ENCODE results near the gene RSPH1.
"Not testable (repeated sequence)": the region's sequence is repeated elsewhere in the genome, so short reads cannot be mapped to it uniquely, and the experiment has no call there.

Gene RSPH1

GRCh38 chr21:42473498-42474042, 22.5 kb downstream of the RSPH1 start:
- peak overlapping the region; percentile 90 for H3K27ac Mint-ChIP-seq
- H3K4me1 Mint-ChIP-seq = peaks cover 63% of the 10 kb centered on the region
- H3K4me3 Mint-ChIP-seq = peak overlapping the region; percentile 54
- peaks cover 13% of the 10 kb centered on the region for H3K27me3 Mint-ChIP-seq
- no peak for ATAC-seq
- H3K36me3 Mint-ChIP-seq = no peaks in the 10 kb centered on the region
- H3K9me3 Mint-ChIP-seq = no peaks in the 10 kb centered on the region

- H3K27ac Mint-ChIP-seq = peak overlapping the region; percentile 16
- peaks cover 13% of the 10 kb centered on the region for H3K27me3 Mint-ChIP-seq
- ATAC-seq = no peak
- H3K9me3 Mint-ChIP-seq = no peaks in the 10 kb centered on the region
- H3K4me3 Mint-ChIP-seq = no peak overlapping the region
- peaks cover 69% of the 10 kb centered on the region for H3K4me1 Mint-ChIP-seq
- no peaks in the 10 kb centered on the region for H3K36me3 Mint-ChIP-seq
Measured at GRCh38 chr21:42472521-42472920, 23.5 kb downstream of the RSPH1 start.

- no peaks in the 10 kb centered on the region for H3K36me3 Mint-ChIP-seq
- peak overlapping the region; percentile 16 for H3K27ac Mint-ChIP-seq
- no peak overlapping the region for H3K4me3 Mint-ChIP-seq
Measured at GRCh38 chr21:42471716-42472330, 24.2 kb downstream of the RSPH1 start.

GRCh38 chr21:42471206-42471605, 24.8 kb downstream of the RSPH1 start:
- ATAC-seq = no peak
- Mint-ChIP-seq H3K27me3 (peaks cover 13% of the 10 kb centered on the region), H3K36me3 (no peaks in the 10 kb centered on the region), H3K9me3 (no peaks in the 10 kb centered on the region), H3K4me3 (no peak overlapping the region), H3K4me1 (peaks cover 71% of the 10 kb centered on the region), H3K27ac (peak overlapping the region; percentile 16)

More at GRCh38 chr21:42471716-42472330, 24.2 kb downstream of the RSPH1 start:
- no peak for ATAC-seq
- Mint-ChIP-seq H3K27me3 (peaks cover 13% of the 10 kb centered on the region), H3K4me1 (peaks cover 74% of the 10 kb centered on the region), H3K9me3 (no peaks in the 10 kb centered on the region)

- peaks cover 12% of the 10 kb centered on the region for H3K27me3 Mint-ChIP-seq
- H3K27ac Mint-ChIP-seq = peak overlapping the region; percentile 66
- H3K4me3 Mint-ChIP-seq, ATAC-seq, H3K9me3 Mint-ChIP-seq, H3K36me3 Mint-ChIP-seq: not testable (repeated sequence)
- peaks cover 70% of the 10 kb centered on the region for H3K4me1 Mint-ChIP-seq
Measured at GRCh38 chr21:42469726-42470125, 26.3 kb downstream of the RSPH1 start.

GRCh38 chr21:42469272-42469671, 26.8 kb downstream of the RSPH1 start:
- peak; percentile 65 for ATAC-seq
- peak overlapping the region; percentile 66 for H3K27ac Mint-ChIP-seq

GRCh38 chr21:42468491-42469131, 27.4 kb downstream of the RSPH1 start:
- Mint-ChIP-seq H3K4me1 (peaks cover 70% of the 10 kb centered on the region), H3K9me3 (peaks cover 6% of the 10 kb centered on the region), H3K27me3 (peaks cover 1% of the 10 kb centered on the region), H3K36me3 (no peaks in the 10 kb centered on the region), H3K27ac (peak overlapping the region; percentile 66), H3K4me3 (no peak overlapping the region)
- ATAC-seq = no peak

More at GRCh38 chr21:42469272-42469671, 26.8 kb downstream of the RSPH1 start:
- H3K4me3 Mint-ChIP-seq = no peak overlapping the region
- no peaks in the 10 kb centered on the region for H3K36me3 Mint-ChIP-seq
- peaks cover 70% of the 10 kb centered on the region for H3K4me1 Mint-ChIP-seq
- peaks cover 8% of the 10 kb centered on the region for H3K27me3 Mint-ChIP-seq
- H3K9me3 Mint-ChIP-seq = no peaks in the 10 kb centered on the region

- H3K4me1 Mint-ChIP-seq = peaks cover 81% of the 10 kb centered on the region
- no peak overlapping the region for H3K4me3 Mint-ChIP-seq
- no peak for ATAC-seq
- H3K27ac Mint-ChIP-seq = peak overlapping the region; percentile 57
- H3K9me3 Mint-ChIP-seq = peaks cover 6% of the 10 kb centered on the region
- no peaks in the 10 kb centered on the region for H3K36me3 Mint-ChIP-seq
- H3K27me3 Mint-ChIP-seq = no peaks in the 10 kb centered on the region
Measured at GRCh38 chr21:42467140-42467983, 28.7 kb downstream of the RSPH1 start.

GRCh38 chr21:42466700-42467099, 29.3 kb downstream of the RSPH1 start:
- Mint-ChIP-seq H3K4me3 (no peak overlapping the region), H3K27me3 (no peaks in the 10 kb centered on the region), H3K36me3 (no peaks in the 10 kb centered on the region), H3K27ac (peak overlapping the region; percentile 57), H3K4me1 (peaks cover 81% of the 10 kb centered on the region), H3K9me3 (peaks cover 6% of the 10 kb centered on the region)
- no peak for ATAC-seq

- Mint-ChIP-seq H3K9me3 (peaks cover 6% of the 10 kb centered on the region), H3K36me3 (no peaks in the 10 kb centered on the region), H3K27me3 (no peaks in the 10 kb centered on the region), H3K4me3 (no peak overlapping the region), H3K4me1 (peaks cover 84% of the 10 kb centered on the region), H3K27ac (peak overlapping the region; percentile 85)
- ATAC-seq = no peak
Measured at GRCh38 chr21:42465803-42466127, 30.3 kb downstream of the RSPH1 start.

GRCh38 chr21:42465008-42465802, 30.8 kb downstream of the RSPH1 start:
- Mint-ChIP-seq H3K9me3 (peaks cover 6% of the 10 kb centered on the region), H3K36me3 (no peaks in the 10 kb centered on the region), H3K27ac (peak overlapping the region; percentile 85), H3K4me1 (peaks cover 89% of the 10 kb centered on the region), H3K27me3 (no peaks in the 10 kb centered on the region), H3K4me3 (peak overlapping the region; percentile 30)
- ATAC-seq = peak; percentile 69

- no peaks in the 10 kb centered on the region for H3K27me3 Mint-ChIP-seq
- H3K27ac Mint-ChIP-seq = peak overlapping the region; percentile 85
- no peak for ATAC-seq
- H3K9me3 Mint-ChIP-seq = peaks cover 6% of the 10 kb centered on the region
- H3K4me1 Mint-ChIP-seq = peaks cover 88% of the 10 kb centered on the region
- no peaks in the 10 kb centered on the region for H3K36me3 Mint-ChIP-seq
- peak overlapping the region; percentile 29 for H3K4me3 Mint-ChIP-seq
Measured at GRCh38 chr21:42463861-42464515, 32.0 kb downstream of the RSPH1 start.

- peaks cover 6% of the 10 kb centered on the region for H3K9me3 Mint-ChIP-seq
- H3K4me3 Mint-ChIP-seq = peak overlapping the region; percentile 11
- peak overlapping the region; percentile 85 for H3K27ac Mint-ChIP-seq
- H3K4me1 Mint-ChIP-seq = peaks cover 70% of the 10 kb centered on the region
- no peak for ATAC-seq
- H3K36me3 Mint-ChIP-seq = no peaks in the 10 kb centered on the region
- no peaks in the 10 kb centered on the region for H3K27me3 Mint-ChIP-seq
Measured at GRCh38 chr21:42461881-42462877, 33.8 kb downstream of the RSPH1 start.
